Brain pericyte (primary cell): Measurements from ENCODE around the gene RINL.
"Not testable (repeated sequence)": the region's sequence is repeated elsewhere in the genome, so short reads cannot be mapped to it uniquely, and the experiment has no call there.

Experiments used
- DNase-seq: peaks from one replicate; pipeline ENCODE4 v3.0.0-alpha.2; 2012; ENCODE audit warnings: low read depth, low spot score

Gene RINL

GRCh38 chr19:38834104-38834490, 44.0 kb downstream of the RINL start:
- no peak for DNase-seq

GRCh38 chr19:38833092-38833425, 45.0 kb downstream of the RINL start:
- no peak for DNase-seq

- peak; percentile 43 for DNase-seq
Observed at GRCh38 chr19:38831142-38831605, 46.9 kb downstream of the RINL start.

GRCh38 chr19:38830039-38830733, 47.9 kb downstream of the RINL start:
- DNase-seq, result no peak

- DNase-seq, result not testable (repeated sequence)
Observed at GRCh38 chr19:38829203-38829602, 48.9 kb downstream of the RINL start.

GRCh38 chr19:38826856-38827551, 51.1 kb downstream of the RINL start:
- DNase-seq, result no peak

- DNase-seq, result not testable (repeated sequence)
Observed at GRCh38 chr19:38825936-38826335, 52.1 kb downstream of the RINL start.

- DNase-seq, result not testable (repeated sequence)
Observed at GRCh38 chr19:38821230-38821825, 56.7 kb downstream of the RINL start.

GRCh38 chr19:38819231-38819920, 58.7 kb downstream of the RINL start:
- no peak for DNase-seq
